K562 (cell line): ENCODE results near the gene NFS1. TPM values are rescaled to one million over a fixed set of nuclear protein-coding genes. Genes with fewer than 3 reads are reported as not detected.

Experiments used
- ESRRB ChIP-seq: fragments of 250-450 bp; sonication (Bioruptor Pico); IDR thresholded peaks from 2 replicates; pipeline ENCODE4 v1.5.0; 2020; ENCODE audit warnings: mild to moderate bottlenecking, moderate library complexity, borderline replicate concordance
- FUS ChIP-seq: fragments of 200-400 bp; formaldehyde crosslinking; optimal IDR thresholded peaks from 2 replicates; pipeline ENCODE3; 2017; ENCODE audit warnings: low read depth, low read length
- KHSRP ChIP-seq: fragments of 450-650 bp; IDR thresholded peaks from 2 replicates; pipeline ENCODE4 v1.6.1; 2017
- KLF13 ChIP-seq: fragments of 450-650 bp; IDR thresholded peaks from 2 replicates; pipeline ENCODE4 v1.6.1; 2016; ENCODE audit warnings: missing genetic modification characterization, low read depth, mild to moderate bottlenecking, missing compliant biosample characterization, moderate library complexity, borderline replicate concordance
- MTA3 ChIP-seq: fragments of 450-650 bp; formaldehyde crosslinking; IDR thresholded peaks from 2 replicates; pipeline ENCODE4 v1.6.1; 2017; ENCODE audit warnings: mild to moderate bottlenecking, borderline replicate concordance
- MYBL2 ChIP-seq, 2 experiments: fragments of 450-650 bp in 1 of 2; sonication (generic) in 1 of 2; formaldehyde crosslinking in 1 of 2; IDR thresholded peaks; 2 replicates each; pipeline versions ENCODE4 v1.6.1 to v1.8.1; 2017 to 2022; ENCODE audit warnings: borderline replicate concordance in 1 of 2, inconsistent platforms in 1 of 2, low read depth in 1 of 2, mild to moderate bottlenecking in 1 of 2, missing genetic modification reagents in 1 of 2, moderate library complexity in 1 of 2
- POLR2B ChIP-seq: fragments of 450-650 bp; IDR thresholded peaks from 2 replicates; pipeline ENCODE4 v1.6.1; 2018; ENCODE audit warnings: low read depth; ENCODE audit not compliant: partially characterized antibody
- RBFOX2 ChIP-seq: fragments of 200-400 bp; formaldehyde crosslinking; IDR thresholded peaks from 2 replicates; pipeline ENCODE4 v1.6.1; 2017; ENCODE audit warnings: low read depth, mild to moderate bottlenecking, low read length, moderate library complexity
- RCOR1 ChIP-seq, 2 experiments: IDR thresholded peaks; 2 replicates each; pipeline ENCODE4 v1.6.1; 2012; ENCODE audit warnings: low read depth in 2 of 2, low read length in 2 of 2, borderline replicate concordance in 1 of 2, improper control_type of control experiment in 1 of 2
- SIRT6 ChIP-seq: IDR thresholded peaks from one replicate; pipeline ENCODE4 v1.6.1; 2012; ENCODE audit warnings: low read depth, mild to moderate bottlenecking, control low read depth, inconsistent platforms, low read length, moderate library complexity
- SUPT5H ChIP-seq: fragments of 450-650 bp; IDR thresholded peaks from 2 replicates; pipeline ENCODE4 v1.6.1; 2016
- XRCC4 ChIP-seq: IDR thresholded peaks from one replicate; pipeline ENCODE4 v1.6.1; 2011; ENCODE audit not compliant: insufficient read depth, insufficient read length; ENCODE audit errors: extremely low read depth
- YBX1 ChIP-seq: fragments of 450-650 bp; IDR thresholded peaks from 2 replicates; pipeline ENCODE4 v1.7.1; 2016; ENCODE audit warnings: mild to moderate bottlenecking
- ZNF224 ChIP-seq: sonication (generic); formaldehyde crosslinking; IDR thresholded peaks from 2 replicates; pipeline ENCODE4 v1.8.0; 2022; ENCODE audit warnings: mild to moderate bottlenecking, missing genetic modification reagents
- ZNF24 ChIP-seq: fragments of 450-650 bp; IDR thresholded peaks from 2 replicates; pipeline ENCODE4 v1.6.1; 2016
- ZNF436 ChIP-seq: fragments of 250-450, 450-650 bp; sonication (Bioruptor Pico); formaldehyde crosslinking; IDR thresholded peaks from 2 replicates; pipeline ENCODE4 v1.7.0; 2020; ENCODE audit warnings: mild to moderate bottlenecking
- polyA plus RNA-seq, 8 experiments: library from polyadenylated mRNA; depleted of rRNA in 4 of 8; stranded (reverse) in 5 of 8; unstranded in 3 of 8; fragments of >200 nt; fragmentation: Nextera tagmentation in 2 of 8; fragmentation: Illumina TruSeq in 1 of 8; extraction: Ambion mirVana in 2 of 8; extraction: Trizol in 1 of 8; gene quantifications; 2 replicates each; pipeline versions ENCODE4 v1.2.1 to v1.2.3, GENCODE V29; 2011 to 2014; ENCODE audit warnings: inconsistent platforms in 1 of 8, missing spikeins in 1 of 8
- total RNA-seq, 7 experiments: library from RNA; depleted of rRNA in 6 of 7; stranded (reverse); fragments of >200 nt in 6 of 7; fragmentation: Illumina TruSeq in 2 of 7; extraction: Trizol in 2 of 7; gene quantifications; 2 replicates each; pipeline versions ENCODE4 v1.2.1 to v1.2.3, GENCODE V29; 2011 to 2021; ENCODE audit warnings: low replicate concordance in 1 of 7
- TF ChIP-seq, protein P1 (sequence below), 3 experiments: fragments of 200-800 bp in 1 of 3; fragments of 250-450 bp in 1 of 3; fragments of 450-650 bp in 1 of 3; sonication (Bioruptor Pico) in 1 of 3; sonication (Bioruptor generic) in 1 of 3; formaldehyde crosslinking in 1 of 3; IDR thresholded peaks; 2 replicates each; pipeline versions ENCODE4 v1.6.1 to v1.8.0; 2016 to 2022; ENCODE audit warnings: mild to moderate bottlenecking in 2 of 3, missing genetic modification characterization in 2 of 3, missing compliant biosample characterization in 1 of 3, moderate library complexity in 1 of 3
- TF ChIP-seq, protein P2 (sequence below): fragments of 250-450 bp; sonication (Bioruptor Pico); IDR thresholded peaks from 2 replicates; pipeline ENCODE4 v1.4.0; 2020

Gene NFS1
- total and polyA plus RNA-seq, 9 of the 15 experiments (the other 6 are each of a cell fraction or from before 2014, with no cell fraction given): 11.5 to 84.8 (median 47.1) TPM

DNA sequence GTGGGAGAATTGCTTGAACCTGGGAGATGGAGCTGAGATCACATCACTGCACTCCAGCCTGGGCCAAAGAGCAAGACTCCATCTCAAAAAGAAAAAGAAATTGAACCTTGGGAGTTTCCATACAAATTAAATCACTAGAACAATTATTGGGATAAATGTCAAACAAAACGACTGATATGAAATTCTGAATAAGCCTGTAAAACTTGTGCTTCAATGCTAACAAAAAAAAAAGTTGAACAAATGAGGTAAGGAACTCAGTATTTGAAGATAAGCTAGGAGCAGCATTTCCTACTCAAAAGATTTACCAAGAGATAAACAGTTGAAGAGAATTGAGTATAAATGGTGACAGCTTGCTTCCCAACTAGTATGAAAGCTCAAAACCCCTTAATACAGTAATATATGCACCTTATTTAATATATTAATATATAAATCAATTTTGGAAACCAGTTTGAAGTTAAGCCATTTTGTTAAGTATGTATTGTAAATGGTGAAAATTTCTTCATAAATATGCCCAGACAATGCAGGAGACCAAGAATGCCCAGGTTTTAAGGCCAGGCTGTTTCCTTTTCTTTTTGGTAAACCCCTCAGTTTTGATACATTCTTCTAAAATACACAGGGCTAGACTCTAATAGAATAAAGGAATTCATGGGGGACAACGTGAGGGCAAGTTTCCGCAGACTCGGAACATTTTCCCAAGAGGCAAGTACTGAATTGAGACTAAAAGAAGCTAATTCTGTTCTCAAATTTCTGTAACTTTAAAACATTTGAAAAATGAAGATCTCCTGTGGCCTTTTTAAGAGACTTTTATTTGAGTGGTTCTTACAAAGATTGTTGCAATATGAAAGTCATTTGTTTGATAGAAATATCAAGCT is 3.9 kb upstream of the NFS1 start (continued):
- TF ChIP-seq, protein P1, sequence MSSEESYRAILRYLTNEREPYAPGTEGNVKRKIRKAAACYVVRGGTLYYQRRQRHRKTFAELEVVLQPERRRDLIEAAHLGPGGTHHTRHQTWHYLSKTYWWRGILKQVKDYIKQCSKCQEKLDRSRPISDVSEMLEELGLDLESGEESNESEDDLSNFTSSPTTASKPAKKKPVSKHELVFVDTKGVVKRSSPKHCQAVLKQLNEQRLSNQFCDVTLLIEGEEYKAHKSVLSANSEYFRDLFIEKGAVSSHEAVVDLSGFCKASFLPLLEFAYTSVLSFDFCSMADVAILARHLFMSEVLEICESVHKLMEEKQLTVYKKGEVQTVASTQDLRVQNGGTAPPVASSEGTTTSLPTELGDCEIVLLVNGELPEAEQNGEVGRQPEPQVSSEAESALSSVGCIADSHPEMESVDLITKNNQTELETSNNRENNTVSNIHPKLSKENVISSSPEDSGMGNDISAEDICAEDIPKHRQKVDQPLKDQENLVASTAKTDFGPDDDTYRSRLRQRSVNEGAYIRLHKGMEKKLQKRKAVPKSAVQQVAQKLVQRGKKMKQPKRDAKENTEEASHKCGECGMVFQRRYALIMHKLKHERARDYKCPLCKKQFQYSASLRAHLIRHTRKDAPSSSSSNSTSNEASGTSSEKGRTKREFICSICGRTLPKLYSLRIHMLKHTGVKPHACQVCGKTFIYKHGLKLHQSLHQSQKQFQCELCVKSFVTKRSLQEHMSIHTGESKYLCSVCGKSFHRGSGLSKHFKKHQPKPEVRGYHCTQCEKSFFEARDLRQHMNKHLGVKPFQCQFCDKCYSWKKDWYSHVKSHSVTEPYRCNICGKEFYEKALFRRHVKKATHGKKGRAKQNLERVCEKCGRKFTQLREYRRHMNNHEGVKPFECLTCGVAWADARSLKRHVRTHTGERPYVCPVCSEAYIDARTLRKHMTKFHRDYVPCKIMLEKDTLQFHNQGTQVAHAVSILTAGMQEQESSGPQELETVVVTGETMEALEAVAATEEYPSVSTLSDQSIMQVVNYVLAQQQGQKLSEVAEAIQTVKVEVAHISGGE (CRISPR knock-in tag; IDR thresholded peaks at IDR 0.05): no peak
- TF ChIP-seq KHSRP: peak; percentile 31
- no peak for TF ChIP-seq XRCC4
- no peak for TF ChIP-seq MYBL2 (IDR thresholded peaks at IDR 0.05; ENCODE audit: low read depth)
- no peak for TF ChIP-seq MYBL2 (CRISPR knock-in tag; IDR thresholded peaks at IDR 0.05; ENCODE audit: borderline replicate concordance)
- TF ChIP-seq RBFOX2: 0 out of 2 replicates have a peak, but pooled peaks have one; percentile 23
- TF ChIP-seq RCOR1 (IDR thresholded peaks at IDR 0.05; ENCODE audit: borderline replicate concordance in 1 of 2, low read depth in 2 of 2, low read length in 2 of 2): no peak
- TF ChIP-seq MTA3: no peak
- peak; percentile 53 for TF ChIP-seq FUS
- peak; percentile 38 for TF ChIP-seq SUPT5H
- TF ChIP-seq, protein P2, sequence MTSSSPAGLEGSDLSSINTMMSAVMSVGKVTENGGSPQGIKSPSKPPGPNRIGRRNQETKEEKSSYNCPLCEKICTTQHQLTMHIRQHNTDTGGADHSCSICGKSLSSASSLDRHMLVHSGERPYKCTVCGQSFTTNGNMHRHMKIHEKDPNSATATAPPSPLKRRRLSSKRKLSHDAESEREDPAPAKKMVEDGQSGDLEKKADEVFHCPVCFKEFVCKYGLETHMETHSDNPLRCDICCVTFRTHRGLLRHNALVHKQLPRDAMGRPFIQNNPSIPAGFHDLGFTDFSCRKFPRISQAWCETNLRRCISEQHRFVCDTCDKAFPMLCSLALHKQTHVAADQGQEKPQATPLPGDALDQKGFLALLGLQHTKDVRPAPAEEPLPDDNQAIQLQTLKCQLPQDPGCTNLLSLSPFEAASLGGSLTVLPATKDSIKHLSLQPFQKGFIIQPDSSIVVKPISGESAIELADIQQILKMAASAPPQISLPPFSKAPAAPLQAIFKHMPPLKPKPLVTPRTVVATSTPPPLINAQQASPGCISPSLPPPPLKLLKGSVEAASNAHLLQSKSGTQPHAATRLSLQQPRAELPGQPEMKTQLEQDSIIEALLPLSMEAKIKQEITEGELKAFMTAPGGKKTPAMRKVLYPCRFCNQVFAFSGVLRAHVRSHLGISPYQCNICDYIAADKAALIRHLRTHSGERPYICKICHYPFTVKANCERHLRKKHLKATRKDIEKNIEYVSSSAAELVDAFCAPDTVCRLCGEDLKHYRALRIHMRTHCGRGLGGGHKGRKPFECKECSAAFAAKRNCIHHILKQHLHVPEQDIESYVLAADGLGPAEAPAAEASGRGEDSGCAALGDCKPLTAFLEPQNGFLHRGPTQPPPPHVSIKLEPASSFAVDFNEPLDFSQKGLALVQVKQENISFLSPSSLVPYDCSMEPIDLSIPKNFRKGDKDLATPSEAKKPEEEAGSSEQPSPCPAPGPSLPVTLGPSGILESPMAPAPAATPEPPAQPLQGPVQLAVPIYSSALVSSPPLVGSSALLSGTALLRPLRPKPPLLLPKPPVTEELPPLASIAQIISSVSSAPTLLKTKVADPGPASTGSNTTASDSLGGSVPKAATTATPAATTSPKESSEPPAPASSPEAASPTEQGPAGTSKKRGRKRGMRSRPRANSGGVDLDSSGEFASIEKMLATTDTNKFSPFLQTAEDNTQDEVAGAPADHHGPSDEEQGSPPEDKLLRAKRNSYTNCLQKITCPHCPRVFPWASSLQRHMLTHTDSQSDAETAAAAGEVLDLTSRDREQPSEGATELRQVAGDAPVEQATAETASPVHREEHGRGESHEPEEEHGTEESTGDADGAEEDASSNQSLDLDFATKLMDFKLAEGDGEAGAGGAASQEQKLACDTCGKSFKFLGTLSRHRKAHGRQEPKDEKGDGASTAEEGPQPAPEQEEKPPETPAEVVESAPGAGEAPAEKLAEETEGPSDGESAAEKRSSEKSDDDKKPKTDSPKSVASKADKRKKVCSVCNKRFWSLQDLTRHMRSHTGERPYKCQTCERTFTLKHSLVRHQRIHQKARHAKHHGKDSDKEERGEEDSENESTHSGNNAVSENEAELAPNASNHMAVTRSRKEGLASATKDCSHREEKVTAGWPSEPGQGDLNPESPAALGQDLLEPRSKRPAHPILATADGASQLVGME (CRISPR knock-in tag): no peak
- 0 out of 2 replicates have a peak, but pooled peaks have one; percentile 16 for TF ChIP-seq ZNF436 (CRISPR knock-in tag)
- TF ChIP-seq ZNF24: peak; percentile 14; the same call in 1 of the 2 replicates
- TF ChIP-seq ZNF224: no peak
- TF ChIP-seq YBX1: no peak
- TF ChIP-seq KLF13 (tag): no peak
- TF ChIP-seq SIRT6: no peak
- peak; percentile 55 for TF ChIP-seq POLR2B
- TF ChIP-seq ESRRB: no peak
